HepG2 (cell line): ENCODE results near the gene IKZF3. TPM values are rescaled to one million over a fixed set of nuclear protein-coding genes. Genes with fewer than 3 reads are reported as not detected.
A peak's percentile ranks its signal among the peaks of the same experiment; 100 is the strongest.

Experiments used
- ETS1 ChIP-seq: sonication (generic); formaldehyde crosslinking; IDR thresholded peaks from 2 replicates; pipeline ENCODE4 v1.4.0; 2020; ENCODE audit warnings: missing genetic modification reagents
- FOXM1 ChIP-seq: sonication (generic); formaldehyde crosslinking; IDR thresholded peaks from 2 replicates; pipeline ENCODE4 v1.5.0; 2020; ENCODE audit warnings: missing genetic modification reagents
- FOXP1 ChIP-seq, 2 experiments: fragments of 450-650 bp in 1 of 2; IDR thresholded peaks; 2 replicates each; pipeline ENCODE4 v1.6.1; 2017 to 2018; ENCODE audit warnings: antibody characterized with exemption in 1 of 2
- HOXA3 ChIP-seq: sonication (generic); formaldehyde crosslinking; IDR thresholded peaks from 2 replicates; pipeline ENCODE4 v1.5.0; 2020; ENCODE audit warnings: missing genetic modification reagents
- MXD4 ChIP-seq: IDR thresholded peaks from 2 replicates; pipeline ENCODE4 v1.6.1; 2016; ENCODE audit warnings: mild to moderate bottlenecking, missing biosample characterization, missing genetic modification reagents
- POLR2G ChIP-seq: fragments of 200-400 bp; formaldehyde crosslinking; IDR thresholded peaks from 2 replicates; pipeline ENCODE4 v1.6.1; 2018; ENCODE audit warnings: mild to moderate bottlenecking, low read depth, low read length, moderate library complexity
- SMAD3 ChIP-seq: sonication (generic); formaldehyde crosslinking; IDR thresholded peaks from 2 replicates; pipeline ENCODE4 v1.4.0; 2020; ENCODE audit warnings: missing genetic modification reagents
- SP4 ChIP-seq: sonication (generic); formaldehyde crosslinking; IDR thresholded peaks from 2 replicates; pipeline ENCODE4 v1.8.1; 2023; ENCODE audit warnings: mild to moderate bottlenecking, missing genetic modification reagents
- TEF ChIP-seq: sonication (generic); formaldehyde crosslinking; IDR thresholded peaks from 2 replicates; pipeline ENCODE4 v1.5.0; 2020; ENCODE audit warnings: missing genetic modification reagents
- TFE3 ChIP-seq: IDR thresholded peaks from 2 replicates; pipeline ENCODE4 v1.6.1; 2016
- ZBTB3 ChIP-seq: sonication (generic); formaldehyde crosslinking; IDR thresholded peaks from 2 replicates; pipeline ENCODE4 v1.4.0; 2020; ENCODE audit warnings: low read depth, mild to moderate bottlenecking, moderate library complexity, missing genetic modification reagents, borderline replicate concordance
- ZBTB4 ChIP-seq: sonication (generic); formaldehyde crosslinking; IDR thresholded peaks from 2 replicates; pipeline ENCODE4 v1.4.0; 2020; ENCODE audit warnings: missing genetic modification reagents, mild to moderate bottlenecking, borderline replicate concordance
- ZNF18 ChIP-seq: sonication (generic); formaldehyde crosslinking; IDR thresholded peaks from 2 replicates; pipeline ENCODE4 v1.8.0; 2022; ENCODE audit warnings: mild to moderate bottlenecking, missing genetic modification reagents; ENCODE audit not compliant: insufficient replicate concordance
- ZNF260 ChIP-seq: sonication (generic); formaldehyde crosslinking; IDR thresholded peaks from 2 replicates; pipeline ENCODE4 v1.4.0; 2020; ENCODE audit warnings: missing genetic modification reagents, low read depth, mild to moderate bottlenecking, borderline replicate concordance
- ZNF503 ChIP-seq: sonication (generic); formaldehyde crosslinking; IDR thresholded peaks from 2 replicates; pipeline ENCODE4 v1.4.0; 2020; ENCODE audit warnings: missing genetic modification reagents
- ZNF704 ChIP-seq: sonication (generic); formaldehyde crosslinking; IDR thresholded peaks from 2 replicates; pipeline ENCODE4 v1.8.1; 2023; ENCODE audit warnings: mild to moderate bottlenecking, inconsistent platforms, moderate library complexity, missing genetic modification reagents, borderline replicate concordance
- polyA plus RNA-seq, 8 experiments: library from polyadenylated mRNA; depleted of rRNA in 3 of 8; stranded (reverse) in 7 of 8; unstranded in 1 of 8; fragments of >200 nt; fragmentation: Illumina TruSeq in 4 of 8; extraction: Trizol in 4 of 8; gene quantifications; 2 replicates each; pipeline versions ENCODE4 v1.2.1 to v1.2.3, GENCODE V29; 2011 to 2016; ENCODE audit warnings: low read depth in 4 of 8, missing spikeins in 1 of 8, mixed read lengths in 1 of 8; ENCODE audit not compliant: insufficient read depth in 1 of 8
- total RNA-seq, 5 experiments: library from RNA; depleted of rRNA; stranded (reverse); fragments of >200 nt; fragmentation: Illumina TruSeq; extraction: Trizol; gene quantifications; 2 replicates each; pipeline ENCODE4 v1.2.3, GENCODE V29; 2016; ENCODE audit warnings: low read depth in 1 of 5

The IKZF3 gene
- total and polyA plus RNA-seq, 2 of the 13 experiments (the other 11 are each of a cell fraction or from before 2014, with no cell fraction given) = not detected

- no peak for TF ChIP-seq ETS1
- TF ChIP-seq SMAD3 (CRISPR knock-in tag) = peak; percentile 80
- TF ChIP-seq TEF = no peak
- peak; percentile 94 for TF ChIP-seq TFE3 (CRISPR knock-in tag)
- no peak for TF ChIP-seq FOXP1 (IDR thresholded peaks at IDR 0.05)
- 0 out of 2 replicates have a peak, but pooled peaks have one; percentile 22 for TF ChIP-seq FOXP1 (CRISPR knock-in tag; IDR thresholded peaks at IDR 0.05)
- TF ChIP-seq ZNF18 = peak; percentile 82
- no peak for TF ChIP-seq FOXM1
- TF ChIP-seq SP4 (CRISPR knock-in tag) = peak; percentile 98
- TF ChIP-seq ZBTB4 (CRISPR knock-in tag) = 0 out of 2 replicates have a peak, but pooled peaks have one; percentile 55
- no peak for TF ChIP-seq ZNF260 (CRISPR knock-in tag)
- peak; percentile 92 for TF ChIP-seq HOXA3 (CRISPR knock-in tag)
- TF ChIP-seq POLR2G = peak; percentile 77
- no peak for TF ChIP-seq ZNF704
- peak; percentile 79; the same call in 1 of the 2 replicates for TF ChIP-seq ZNF503
- TF ChIP-seq ZBTB3 = no peak
- TF ChIP-seq MXD4 (CRISPR knock-in tag) = peak; percentile 89
Observed at GRCh38 chr17:39730095-39730921, 133.8 kb downstream of the IKZF3 start, which contains the start of gene MIEN1 (continued).
